K562 (cell line): Measurements from ENCODE around the gene MFAP2. TPM values are rescaled to one million over a fixed set of nuclear protein-coding genes. Genes with fewer than 3 reads are reported as not detected.

Experiments used
- ATAC-seq: fragments of 200-7000 bp; cut with Tn5 transposase; 3 replicates; pipeline ENCODE4 v1.9.1; 2020; ENCODE audit warnings: moderate library complexity
- BruUV-seq: library from RNA; stranded (reverse); fragments of 400-500 nt; replicated peaks from 2 replicates; lab custom pipeline; 2021; lab: Mats Ljungman, UMichigan
- CTCF ChIA-PET: fragments of 300-600 bp; formaldehyde crosslinking; extraction: SDS; loops from one replicate; lab custom pipeline; 2021; ENCODE audit warnings: low intra/inter-chr PET ratio; lab: Yijun Ruan, JAX
- POLR2A ChIA-PET: fragments of 300-600, 350-650 bp; sonication (Branson Sonifier 250); formaldehyde crosslinking; extraction: SDS; loops from one replicate; lab custom pipeline; 2021; ENCODE audit warnings: antibody characterized with exemption, inconsistent platforms; lab: Yijun Ruan, JAX
- DNase-seq, 4 experiments: peaks; one replicate each; pipeline versions ENCODE4 v3.0.0 to v3.0.0-alpha.2; 2011 to 2018; ENCODE audit warnings: low spot score in 3 of 4, mixed read lengths in 3 of 4; ENCODE audit errors: extremely low read depth in 1 of 4
- FAIRE-seq: peaks from 2 replicates; lab custom pipeline; 2011; peaks lifted over from hg19 to GRCh38; lab: Jason Lieb, UNC
- H2AFZ ChIP-seq: 2 replicates; pipeline ENCODE4 v1.6.0; 2011; ENCODE audit warnings: low read depth, low read length, control low read depth, inconsistent platforms
- H3K27ac ChIP-seq: fragments of 200-600 bp; 3 replicates; pipeline ENCODE4 v1.8.0; 2011; ENCODE audit warnings: low read depth, mild to moderate bottlenecking, control low read depth, inconsistent platforms, low read length, moderate library complexity, mixed read lengths; ENCODE audit errors: extremely low read depth
- H3K27me3 ChIP-seq, 2 experiments: fragments of 300-600 bp in 1 of 2; 2 replicates in 1 of 2; 3 replicates in 1 of 2; pipeline versions ENCODE4 v1.6.0 to v1.8.0; 2011; ENCODE audit warnings: inconsistent platforms in 2 of 2, low read length in 2 of 2, mild to moderate bottlenecking in 1 of 2, mixed read lengths in 1 of 2, moderate library complexity in 1 of 2; ENCODE audit not compliant: control insufficient read depth in 2 of 2, insufficient read depth in 2 of 2
- H3K36me3 ChIP-seq: fragments of 300-600 bp; 3 replicates; pipeline ENCODE4 v1.8.0; 2011; ENCODE audit warnings: mild to moderate bottlenecking, low read length, inconsistent platforms; ENCODE audit not compliant: control insufficient read depth, insufficient read depth
- H3K4me1 ChIP-seq, 2 experiments: fragments of 200-600 bp in 1 of 2; replicated peaks in 1 of 2; 2 replicates in 1 of 2; 3 replicates in 1 of 2; pipeline versions ENCODE4 v1.5.1 to v1.8.0; 2011; ENCODE audit warnings: inconsistent platforms in 2 of 2, low read length in 2 of 2, mild to moderate bottlenecking in 1 of 2, mixed read lengths in 1 of 2, moderate library complexity in 1 of 2; ENCODE audit not compliant: control insufficient read depth in 2 of 2, insufficient read depth in 2 of 2
- H3K4me2 ChIP-seq: 2 replicates; pipeline ENCODE4 v1.6.1; 2011; ENCODE audit warnings: low read length, control low read depth, inconsistent platforms, mixed read lengths; ENCODE audit not compliant: insufficient read depth
- H3K4me3 ChIP-seq: fragments of 200-600 bp; sonication (generic), shearing (Covaris generic); 2 replicates; pipeline ENCODE4 v1.5.1; 2016; ENCODE audit warnings: control low read depth, inconsistent platforms
- H3K79me2 ChIP-seq: fragments of 200-600 bp; 3 replicates; pipeline ENCODE4 v1.8.0; 2011; ENCODE audit warnings: low read length, inconsistent platforms; ENCODE audit not compliant: control insufficient read depth, insufficient read depth
- H3K9ac ChIP-seq, 2 experiments: 2 replicates each; pipeline versions ENCODE4 v1.6.0 to v1.6.1; 2011; ENCODE audit warnings: low read depth in 2 of 2, low read length in 2 of 2, control low read depth in 1 of 2, inconsistent platforms in 1 of 2, mild to moderate bottlenecking in 1 of 2, mixed read lengths in 1 of 2; ENCODE audit not compliant: insufficient read depth in 1 of 2
- H3K9me1 ChIP-seq: one replicate; pipeline ENCODE4 v1.6.0; 2011; ENCODE audit warnings: inconsistent platforms, mild to moderate bottlenecking, low read length, moderate library complexity; ENCODE audit not compliant: control insufficient read depth, insufficient read depth
- H3K9me3 ChIP-seq: replicated peaks from 2 replicates; pipeline ENCODE4 v1.5.1; 2011; ENCODE audit warnings: low read depth, low read length, inconsistent platforms; ENCODE audit not compliant: control insufficient read depth, insufficient read depth
- H4K20me1 ChIP-seq: replicated peaks from 2 replicates; pipeline ENCODE4 v1.6.1; 2011; ENCODE audit warnings: low read length, inconsistent platforms, mixed read lengths; ENCODE audit not compliant: control insufficient read depth, insufficient read depth
- EP300 ChIP-seq: IDR thresholded peaks from 2 replicates; pipeline ENCODE4 v1.6.1; 2012; ENCODE audit warnings: low read length, improper control_type of control experiment
- WGBS: fragments of 100-300 bp; shearing (Covaris generic); methylation state at CpG from one replicate; pipeline ENCODE4 v1.1.6; 2016; ENCODE audit warnings: low coverage, mixed read lengths; ENCODE audit not compliant: insufficient coverage; ENCODE audit errors: missing lambda C conversion rate; 5-methylcytosine and 5-hydroxymethylcytosine counted together
- in situ Hi-C: fragments of 300-500 bp; cut with MboI; formaldehyde crosslinking; loops from 4 replicates; pipeline ENCODE4 v1.15.0; 2018; ENCODE audit warnings: inconsistent platforms, mixed read lengths
- intact Hi-C: fragments of 100-400 bp; cut with micrococcal nuclease; formaldehyde crosslinking; loops from 2 replicates; pipeline ENCODE4 v1.14.2; 2022
- polyA plus RNA-seq, 8 experiments: library from polyadenylated mRNA; depleted of rRNA in 4 of 8; stranded (reverse) in 5 of 8; unstranded in 3 of 8; fragments of >200 nt; fragmentation: Nextera tagmentation in 2 of 8; fragmentation: Illumina TruSeq in 1 of 8; extraction: Ambion mirVana in 2 of 8; extraction: Trizol in 1 of 8; gene quantifications; 2 replicates each; pipeline versions ENCODE4 v1.2.1 to v1.2.3, GENCODE V29; 2011 to 2014; ENCODE audit warnings: inconsistent platforms in 1 of 8, missing spikeins in 1 of 8
- total RNA-seq, 7 experiments: library from RNA; depleted of rRNA in 6 of 7; stranded (reverse); fragments of >200 nt in 6 of 7; fragmentation: Illumina TruSeq in 2 of 7; extraction: Trizol in 2 of 7; gene quantifications; 2 replicates each; pipeline versions ENCODE4 v1.2.1 to v1.2.3, GENCODE V29; 2011 to 2021; ENCODE audit warnings: low replicate concordance in 1 of 7
- TF ChIP-seq, protein P1 (sequence below): sonication (generic); formaldehyde crosslinking; IDR thresholded peaks from 2 replicates; pipeline ENCODE4 v1.8.1; 2023; ENCODE audit warnings: mild to moderate bottlenecking, missing genetic modification reagents

Gene MFAP2
- total and polyA plus RNA-seq, 9 of the 15 experiments (the other 6 are each of a cell fraction or from before 2014, with no cell fraction given): not detected

DNA sequence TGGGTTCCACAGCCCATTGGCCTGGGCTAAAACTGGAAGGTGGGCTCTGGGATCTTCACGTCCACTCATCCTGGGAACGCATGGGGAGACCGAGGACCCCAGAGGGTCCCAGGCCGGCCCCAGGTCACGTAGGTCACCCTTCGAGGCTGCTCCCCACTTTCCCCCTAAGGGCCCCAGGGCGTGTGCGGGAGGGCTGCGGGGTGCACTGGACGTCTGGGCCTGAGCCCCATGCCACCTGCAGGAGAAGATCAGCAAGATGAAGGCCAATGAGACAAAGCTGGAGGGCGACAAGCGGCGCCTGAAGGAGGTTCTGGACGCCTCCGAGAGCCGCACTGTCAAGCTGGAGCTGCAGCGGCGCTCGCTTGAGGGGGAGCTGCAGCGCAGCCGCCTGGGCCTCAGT, 12.5 kb downstream of the MFAP2 start:
- intact Hi-C loops: no loop called here
- peaks cover 12% of the 10 kb centered on the region for H4K20me1 ChIP-seq
- H3K4me3 ChIP-seq: no peak overlapping the region
- H3K9me3 ChIP-seq: no peaks in the 10 kb centered on the region
- DNase-seq (no peak), FAIRE-seq (no peak), ATAC-seq (no peak)
- peaks cover 0 to 56% of the 10 kb centered on the region in 2 experiments; a peak in 2 of 5 replicates for H3K4me1 ChIP-seq
- ChIA-PET CTCF (no interaction called here), POLR2A (interaction anchor here (0.6 to 3.3 kb wide), 4 partner anchors 10 to 159 kb away, joined by 3 to 10 read pairs (median 3); no protein-coding TSS in a partner anchor)
- in situ Hi-C loops: no loop called here
- H3K27me3 ChIP-seq: peaks cover 30 to 69% of the 10 kb centered on the region in 2 experiments; a peak in 4 of 5 replicates
- TF ChIP-seq, protein P1, sequence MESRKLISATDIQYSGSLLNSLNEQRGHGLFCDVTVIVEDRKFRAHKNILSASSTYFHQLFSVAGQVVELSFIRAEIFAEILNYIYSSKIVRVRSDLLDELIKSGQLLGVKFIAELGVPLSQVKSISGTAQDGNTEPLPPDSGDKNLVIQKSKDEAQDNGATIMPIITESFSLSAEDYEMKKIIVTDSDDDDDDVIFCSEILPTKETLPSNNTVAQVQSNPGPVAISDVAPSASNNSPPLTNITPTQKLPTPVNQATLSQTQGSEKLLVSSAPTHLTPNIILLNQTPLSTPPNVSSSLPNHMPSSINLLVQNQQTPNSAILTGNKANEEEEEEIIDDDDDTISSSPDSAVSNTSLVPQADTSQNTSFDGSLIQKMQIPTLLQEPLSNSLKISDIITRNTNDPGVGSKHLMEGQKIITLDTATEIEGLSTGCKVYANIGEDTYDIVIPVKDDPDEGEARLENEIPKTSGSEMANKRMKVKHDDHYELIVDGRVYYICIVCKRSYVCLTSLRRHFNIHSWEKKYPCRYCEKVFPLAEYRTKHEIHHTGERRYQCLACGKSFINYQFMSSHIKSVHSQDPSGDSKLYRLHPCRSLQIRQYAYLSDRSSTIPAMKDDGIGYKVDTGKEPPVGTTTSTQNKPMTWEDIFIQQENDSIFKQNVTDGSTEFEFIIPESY (CRISPR knock-in tag): peak; percentile 43; the same call in 1 of the 2 replicates
- TF ChIP-seq EP300: no peak
- no peaks in the 10 kb centered on the region for H3K79me2 ChIP-seq
- H2AFZ ChIP-seq: no peak overlapping the region
- H3K4me2 ChIP-seq: no peak overlapping the region
- no peaks in the 10 kb centered on the region for H3K9me1 ChIP-seq
- H3K36me3 ChIP-seq: no peaks in the 10 kb centered on the region
- H3K9ac ChIP-seq: peak overlapping the region in 1 of 2 experiments; percentile 53; a peak in 1 of 4 replicates
- BruUV-seq: no TSS peak
- 28% methylated on average over 21 of the region's 21 CpGs for WGBS
- H3K27ac ChIP-seq: no peak overlapping the region
